Tibial artery (tissue), 4 donors: ENCODE data around the gene TPSB2.

Experiments used
- DNase-seq, 2 donors: peaks; one replicate each; pipeline ENCODE4 v3.0.0-alpha.2; 2019
- H3K27ac ChIP-seq, 2 donors: fragments of 200-600 bp; sonication (generic) in 1 of 2; 1 replicate in 1 of 2; 2 replicates in 1 of 2; pipeline ENCODE4 v1.5.1; 2018 to 2019; ENCODE audit warnings: mild to moderate bottlenecking in 1 of 2
- H3K27me3 ChIP-seq, 2 donors: fragments of 200-600 bp; sonication (generic) in 1 of 2; one replicate each; pipeline versions ENCODE4 v1.5.1 to v1.6.0; 2016 to 2019
- H3K36me3 ChIP-seq, 3 donors: fragments of 200-600 bp; sonication (generic) in 2 of 3; one replicate each; pipeline ENCODE4 v1.5.1; 2016 to 2019; ENCODE audit warnings: mild to moderate bottlenecking in 2 of 3
- H3K4me1 ChIP-seq, 4 donors: fragments of 200-600 bp; sonication (generic) in 2 of 4; 1 replicate in 3 of 4; 2 replicates in 1 of 4; pipeline ENCODE4 v1.5.1; 2016 to 2019
- H3K4me3 ChIP-seq, 2 donors: fragments of 200-600 bp; sonication (generic) in 1 of 2; 1 replicate in 1 of 2; 2 replicates in 1 of 2; pipeline ENCODE4 v1.5.1; 2018 to 2019; ENCODE audit warnings: mild to moderate bottlenecking in 2 of 2
- H3K9me3 ChIP-seq, 3 donors: fragments of 200-600 bp; sonication (generic) in 1 of 3; one replicate each; pipeline ENCODE4 v1.5.1; 2016 to 2019
- CTCF ChIP-seq, 2 experiments: fragments of 200-600 bp in 1 of 2; fragments of 450-650 bp in 1 of 2; IDR thresholded peaks; one replicate each; pipeline ENCODE4 v1.5.1; 2017 to 2019; ENCODE audit warnings: antibody characterized with exemption in 2 of 2, mild to moderate bottlenecking in 1 of 2, moderate library complexity in 1 of 2
- intact Hi-C: fragments of 100-400 bp; cut with DNase I; formaldehyde crosslinking; loops from one replicate; pipeline ENCODE4 v1.15.0; 2023; ENCODE audit warnings: low total_unique reads

TPSB2 gene

GRCh38 chr16:1184156-1184868 lies 45.7 kb downstream of the TPSB2 start:
- Histone ChIP-seq H3K27ac (peak overlapping the region; percentile 83 to 94), H3K4me3 (no peak overlapping the region), H3K36me3 (peaks cover 0 to 11% (median 0%) of the 10 kb centered on the region in 3 donors), H3K4me1 (peaks cover 0 to 56% (median 48%) of the 10 kb centered on the region in 4 donors), H3K27me3 (no peaks in the 10 kb centered on the region), H3K9me3 (no peaks in the 10 kb centered on the region)
- intact Hi-C loops, result no loop called here
- DNase-seq, result peak in 1 of 2 donors; percentile 83
- TF ChIP-seq CTCF (IDR thresholded peaks at IDR 0.05), result peak in 1 of 2 experiments; percentile 26

- Histone ChIP-seq H3K4me3 (peak overlapping the region; percentile 36), H3K4me1 (peaks cover 0 to 65% (median 48%) of the 10 kb centered on the region in 4 donors), H3K27ac (peak overlapping the region; percentile 83 to 94), H3K27me3 (no peaks in the 10 kb centered on the region), H3K9me3 (no peaks in the 10 kb centered on the region), H3K36me3 (peaks cover 0 to 11% (median 0%) of the 10 kb centered on the region in 3 donors)
- TF ChIP-seq CTCF (IDR thresholded peaks at IDR 0.05), result no peak
- DNase-seq, result peak; percentile 46 to 91
- intact Hi-C loops, result no loop called here
These were observed 46.8 kb downstream of the TPSB2 start for GRCh38 chr16:1182950-1183907.

- intact Hi-C loops, result no loop called here
- H3K4me1 ChIP-seq, result peaks cover 0 to 72% (median 49%) of the 10 kb centered on the region in 4 donors
- H3K4me3 ChIP-seq, result peak overlapping the region; percentile 36
- no peaks in the 10 kb centered on the region for H3K9me3 ChIP-seq
- peaks cover 0 to 11% (median 0%) of the 10 kb centered on the region in 3 donors for H3K36me3 ChIP-seq
- TF ChIP-seq CTCF (IDR thresholded peaks at IDR 0.05), result no peak
- DNase-seq, result peak; percentile 80 to 98
- H3K27ac ChIP-seq, result peak overlapping the region; percentile 83 to 94
- no peaks in the 10 kb centered on the region for H3K27me3 ChIP-seq
These were observed 47.7 kb downstream of the TPSB2 start for GRCh38 chr16:1182316-1182671.

- Histone ChIP-seq H3K27me3 (no peaks in the 10 kb centered on the region), H3K27ac (peak overlapping the region; percentile 83 to 94), H3K36me3 (peaks cover 0 to 7% (median 0%) of the 10 kb centered on the region in 3 donors), H3K9me3 (no peaks in the 10 kb centered on the region), H3K4me1 (peaks cover 0 to 75% (median 49%) of the 10 kb centered on the region in 4 donors), H3K4me3 (peak overlapping the region; percentile 36)
- TF ChIP-seq CTCF (IDR thresholded peaks at IDR 0.05), result no peak
- intact Hi-C loops, result no loop called here
- DNase-seq, result no peak
These were observed 48.3 kb downstream of the TPSB2 start for GRCh38 chr16:1181404-1182315.
